Liver (tissue), 9 donors: ENCODE data around the gene HIBADH. TPM values are rescaled to one million over a fixed set of nuclear protein-coding genes. Genes with fewer than 3 reads are reported as not detected.

ENCODE experiments used
- DNase-seq: peaks from one replicate; pipeline ENCODE4 v3.0.0-alpha.2; 2017; ENCODE audit warnings: low spot score
- H3K27ac ChIP-seq, 2 donors: one replicate each; pipeline ENCODE4 v1.7.0; 2013; ENCODE audit warnings: inconsistent platforms in 2 of 2, low read length in 2 of 2, control low read depth in 1 of 2, low read depth in 1 of 2, mild to moderate bottlenecking in 1 of 2
- H3K27me3 ChIP-seq, 4 donors: one replicate each; pipeline versions ENCODE4 v1.6.1 to v1.7.0; 2013; ENCODE audit warnings: low read length in 3 of 4, inconsistent platforms in 1 of 4, mild to moderate bottlenecking in 1 of 4, moderate library complexity in 1 of 4; ENCODE audit not compliant: control insufficient read depth in 4 of 4, insufficient read depth in 4 of 4
- H3K36me3 ChIP-seq, 4 donors: one replicate each; pipeline versions ENCODE4 v1.6.1 to v1.7.0; 2013; ENCODE audit warnings: low read length in 3 of 4, mild to moderate bottlenecking in 3 of 4, low read depth in 1 of 4, moderate library complexity in 1 of 4; ENCODE audit not compliant: control insufficient read depth in 4 of 4, insufficient read depth in 3 of 4
- H3K4me1 ChIP-seq, 4 donors: one replicate each; pipeline versions ENCODE4 v1.6.1 to v1.7.0; 2013; ENCODE audit warnings: low read length in 3 of 4, mild to moderate bottlenecking in 3 of 4, moderate library complexity in 1 of 4; ENCODE audit not compliant: control insufficient read depth in 4 of 4, insufficient read depth in 4 of 4
- H3K4me3 ChIP-seq, 3 donors: one replicate each; pipeline versions ENCODE4 v1.6.1 to v1.7.0; 2013; ENCODE audit warnings: low read length in 3 of 3, control low read depth in 1 of 3, low read depth in 1 of 3, mild to moderate bottlenecking in 1 of 3
- H3K9ac ChIP-seq, 2 donors: one replicate each; pipeline ENCODE4 v1.7.0; 2013; ENCODE audit warnings: low read length in 2 of 2, mild to moderate bottlenecking in 2 of 2, moderate library complexity in 2 of 2, control low read depth in 1 of 2, low read depth in 1 of 2
- H3K9me3 ChIP-seq, 4 donors: one replicate each; pipeline versions ENCODE4 v1.6.1 to v1.7.0; 2013; ENCODE audit warnings: low read length in 3 of 4; ENCODE audit not compliant: control insufficient read depth in 4 of 4
- EGR1 ChIP-seq, 2 donors: IDR thresholded peaks; 2 replicates each; pipeline ENCODE4 v1.6.1; 2016 to 2018; ENCODE audit warnings: antibody characterized with exemption in 2 of 2, low read depth in 2 of 2
- FOXA1 ChIP-seq: IDR thresholded peaks from 2 replicates; pipeline ENCODE4 v1.6.1; 2016; ENCODE audit warnings: antibody characterized with exemption
- GABPA ChIP-seq, 2 donors: IDR thresholded peaks in 1 of 2; conservative IDR thresholded peaks in 1 of 2; 2 replicates each; pipeline ENCODE4 v1.6.1; 2016; ENCODE audit warnings: antibody characterized with exemption in 2 of 2, mild to moderate bottlenecking in 1 of 2, moderate library complexity in 1 of 2
- HNF4A ChIP-seq, 2 donors: conservative IDR thresholded peaks; 2 replicates each; pipeline ENCODE4 v1.6.1; 2016; ENCODE audit warnings: antibody characterized with exemption in 2 of 2, mild to moderate bottlenecking in 2 of 2
- HNF4G ChIP-seq: IDR thresholded peaks from 2 replicates; pipeline ENCODE4 v1.6.1; 2016; ENCODE audit warnings: antibody characterized with exemption
- JUND ChIP-seq, 2 donors: IDR thresholded peaks; 2 replicates each; pipeline ENCODE4 v1.6.1; 2016; ENCODE audit warnings: antibody characterized with exemption in 2 of 2
- REST ChIP-seq: IDR thresholded peaks from 2 replicates; pipeline ENCODE4 v1.6.1; 2016; ENCODE audit warnings: antibody characterized with exemption, mild to moderate bottlenecking
- RXRA ChIP-seq, 2 donors: IDR thresholded peaks; 2 replicates each; pipeline ENCODE4 v1.6.1; 2017 to 2018; ENCODE audit warnings: antibody characterized with exemption in 2 of 2, mild to moderate bottlenecking in 1 of 2
- YY1 ChIP-seq: IDR thresholded peaks from 2 replicates; pipeline ENCODE4 v1.6.1; 2016; ENCODE audit warnings: antibody characterized with exemption, mild to moderate bottlenecking
- ZBTB33 ChIP-seq: IDR thresholded peaks from 2 replicates; pipeline ENCODE4 v1.6.1; 2016; ENCODE audit warnings: antibody characterized with exemption
- WGBS: extraction: QIAGEN DNeasy Blood & Tissue Kit; methylation state at CpG from one replicate; pipeline ENCODE4 v1.1.7; 2013; 5-methylcytosine and 5-hydroxymethylcytosine counted together
- polyA plus RNA-seq, 2 donors: library from polyadenylated mRNA; stranded (reverse) in 1 of 2; unstranded in 1 of 2; fragments of 200-250 nt in 1 of 2; fragments of >200 nt in 1 of 2; fragmentation: Nextera tagmentation in 1 of 2; extraction: Ambion mirVana in 1 of 2; gene quantifications; one replicate each; pipeline versions ENCODE4 v1.2.1 to v1.2.3, GENCODE V29; 2013 to 2015
- total RNA-seq, 2 donors: library from RNA; depleted of rRNA; stranded (reverse); fragments of >200 nt; gene quantifications; one replicate each; pipeline ENCODE4 v1.2.3, GENCODE V29; 2014
- TF ChIP-seq, protein P1 (sequence below): IDR thresholded peaks from 2 replicates; pipeline ENCODE4 v1.6.1; 2016; ENCODE audit warnings: antibody characterized with exemption
- TF ChIP-seq, protein P2 (sequence below): fragments of 150-350 bp; IDR thresholded peaks from 2 replicates; pipeline ENCODE4 v1.5.1; 2017; ENCODE audit warnings: improper control_type of control experiment, low read depth, low read length; ENCODE audit not compliant: missing input control
- donor health status: healthy.
- donor health status: healthy.
- donor health status: healthy.
- donor health status: healthy.
- donor health status: healthy.

Gene HIBADH
- total and polyA plus RNA-seq, 4 donors = 27.7 to 78.9 (median 58.2) TPM

DNA sequence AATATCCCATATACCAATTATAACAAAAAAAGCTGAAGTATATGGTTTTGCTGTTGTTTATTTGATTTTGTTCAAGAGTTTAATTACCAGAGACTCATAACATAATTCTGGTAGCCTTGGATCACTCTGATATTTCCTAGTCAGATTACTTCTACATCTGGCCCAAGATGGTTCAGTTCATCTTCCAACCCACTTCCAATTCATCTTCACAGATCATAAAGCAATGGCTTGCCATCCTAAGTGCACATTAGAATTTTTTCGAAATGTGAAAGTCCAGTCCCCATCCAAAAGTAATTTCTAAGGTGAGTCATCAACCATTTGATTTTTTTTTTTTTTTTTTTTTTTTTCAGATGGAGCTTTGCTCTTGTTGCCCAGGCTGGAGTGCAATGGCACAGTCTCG, 8.0 kb upstream of the HIBADH start:
- WGBS = 90% methylated on average over 2 of the region's 2 CpGs
- no peaks in the 10 kb centered on the region for H3K36me3 ChIP-seq
- no peaks in the 10 kb centered on the region for H3K4me1 ChIP-seq
- H3K27ac ChIP-seq = no peak overlapping the region
- TF ChIP-seq FOXA1 (no peak), RXRA (IDR thresholded peaks at IDR 0.05) (no peak), ZBTB33 (no peak), HNF4G (no peak)
- no peak overlapping the region for H3K9ac ChIP-seq
- no peaks in the 10 kb centered on the region for H3K27me3 ChIP-seq
- no peaks in the 10 kb centered on the region for H3K9me3 ChIP-seq
- H3K4me3 ChIP-seq = no peak overlapping the region
- DNase-seq = no peak

- no peak for DNase-seq
- Histone ChIP-seq H3K27me3 (no peaks in the 10 kb centered on the region), H3K9me3 (no peaks in the 10 kb centered on the region), H3K4me1 (no peaks in the 10 kb centered on the region), H3K4me3 (no peak overlapping the region), H3K36me3 (no peaks in the 10 kb centered on the region), H3K27ac (no peak overlapping the region), H3K9ac (no peak overlapping the region)
- 92% methylated on average over 2 of the region's 2 CpGs for WGBS
- TF ChIP-seq GABPA (IDR thresholded peaks at IDR 0.05 in 1 of 2, conservative IDR thresholded peaks at IDR 0.05 in 1 of 2) (no peak), YY1 (no peak), FOXA1 (no peak), EGR1 (IDR thresholded peaks at IDR 0.05; ENCODE audit: low read depth in 2 of 2) (no peak)
Measured at GRCh38 chr7:27670177-27670576, 7.5 kb upstream of the HIBADH start.

DNA sequence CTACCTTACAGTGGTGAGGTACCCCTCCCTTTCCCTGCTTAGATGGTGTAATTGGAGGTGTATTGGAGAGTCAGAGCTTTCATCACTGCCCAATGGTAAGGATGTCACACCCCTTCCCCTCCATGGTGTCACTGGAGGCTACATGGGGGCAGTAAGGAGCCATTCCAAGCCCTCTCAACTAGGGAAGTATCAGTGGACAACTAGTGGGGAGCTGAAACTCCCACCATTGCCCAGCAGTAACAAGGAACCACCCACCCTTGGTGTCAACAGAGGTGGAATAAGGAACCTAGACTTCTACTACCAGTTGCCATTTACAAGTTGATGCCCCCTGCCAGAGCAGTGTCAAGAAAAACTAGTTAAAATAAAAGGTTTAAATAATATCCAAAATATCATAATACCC, 2.8 kb upstream of the HIBADH start:
- Histone ChIP-seq H3K36me3 (no peaks in the 10 kb centered on the region), H3K9ac (no peak overlapping the region), H3K27me3 (no peaks in the 10 kb centered on the region), H3K4me1 (peaks cover 1 to 24% (median 12%) of the 10 kb centered on the region in 4 donors), H3K4me3 (no peak overlapping the region), H3K27ac (no peak overlapping the region), H3K9me3 (no peaks in the 10 kb centered on the region)
- no peak for DNase-seq
- TF ChIP-seq, protein P1, sequence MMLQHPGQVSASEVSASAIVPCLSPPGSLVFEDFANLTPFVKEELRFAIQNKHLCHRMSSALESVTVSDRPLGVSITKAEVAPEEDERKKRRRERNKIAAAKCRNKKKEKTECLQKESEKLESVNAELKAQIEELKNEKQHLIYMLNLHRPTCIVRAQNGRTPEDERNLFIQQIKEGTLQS = no peak
- TF ChIP-seq, protein P2, sequence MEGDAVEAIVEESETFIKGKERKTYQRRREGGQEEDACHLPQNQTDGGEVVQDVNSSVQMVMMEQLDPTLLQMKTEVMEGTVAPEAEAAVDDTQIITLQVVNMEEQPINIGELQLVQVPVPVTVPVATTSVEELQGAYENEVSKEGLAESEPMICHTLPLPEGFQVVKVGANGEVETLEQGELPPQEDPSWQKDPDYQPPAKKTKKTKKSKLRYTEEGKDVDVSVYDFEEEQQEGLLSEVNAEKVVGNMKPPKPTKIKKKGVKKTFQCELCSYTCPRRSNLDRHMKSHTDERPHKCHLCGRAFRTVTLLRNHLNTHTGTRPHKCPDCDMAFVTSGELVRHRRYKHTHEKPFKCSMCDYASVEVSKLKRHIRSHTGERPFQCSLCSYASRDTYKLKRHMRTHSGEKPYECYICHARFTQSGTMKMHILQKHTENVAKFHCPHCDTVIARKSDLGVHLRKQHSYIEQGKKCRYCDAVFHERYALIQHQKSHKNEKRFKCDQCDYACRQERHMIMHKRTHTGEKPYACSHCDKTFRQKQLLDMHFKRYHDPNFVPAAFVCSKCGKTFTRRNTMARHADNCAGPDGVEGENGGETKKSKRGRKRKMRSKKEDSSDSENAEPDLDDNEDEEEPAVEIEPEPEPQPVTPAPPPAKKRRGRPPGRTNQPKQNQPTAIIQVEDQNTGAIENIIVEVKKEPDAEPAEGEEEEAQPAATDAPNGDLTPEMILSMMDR = no peak
- TF ChIP-seq JUND (IDR thresholded peaks at IDR 0.05) (no peak), RXRA (IDR thresholded peaks at IDR 0.05) (no peak), HNF4A (conservative IDR thresholded peaks at IDR 0.05) (no peak), REST (no peak)
